Fibroblast of lung (primary cell): Measurements from ENCODE around the gene ACOT7. TPM values are rescaled to one million over a fixed set of nuclear protein-coding genes. Genes with fewer than 3 reads are reported as not detected.

Experiments
- DNase-seq, 2 donors: peaks; one replicate each; pipeline versions ENCODE4 v3.0.0 to v3.0.0-alpha.2; 2010; ENCODE audit warnings: low read depth in 2 of 2
- H2AFZ ChIP-seq: 2 replicates; pipeline ENCODE4 v1.5.1; 2012; ENCODE audit warnings: low read length, control low read depth, inconsistent platforms
- H3K27ac ChIP-seq: 2 replicates; pipeline ENCODE4 v1.5.1; 2011; ENCODE audit warnings: low read length, control low read depth; ENCODE audit not compliant: insufficient read depth
- H3K27me3 ChIP-seq: 2 replicates; pipeline ENCODE4 v1.5.1; 2011; ENCODE audit warnings: mild to moderate bottlenecking, low read length; ENCODE audit not compliant: control insufficient read depth, insufficient read depth
- H3K36me3 ChIP-seq: 2 replicates; pipeline ENCODE4 v1.5.1; 2011; ENCODE audit warnings: low read length; ENCODE audit not compliant: control insufficient read depth, insufficient read depth
- H3K4me1 ChIP-seq: 2 replicates; pipeline ENCODE4 v1.5.1; 2011; ENCODE audit warnings: low read length; ENCODE audit not compliant: control insufficient read depth, insufficient read depth; ENCODE audit errors: extremely low read depth
- H3K4me2 ChIP-seq: 2 replicates; pipeline ENCODE4 v1.5.1; 2011; ENCODE audit warnings: low read length, control low read depth; ENCODE audit not compliant: insufficient read depth; ENCODE audit errors: extremely low read depth
- H3K4me3 ChIP-seq, 4 experiments: fragments of 200-600 bp in 1 of 4; sonication (generic) in 1 of 4; replicated peaks in 1 of 4; 2 replicates each; pipeline ENCODE4 v1.5.1; 2011 to 2016; ENCODE audit warnings: low read length in 4 of 4, low read depth in 3 of 4, mild to moderate bottlenecking in 3 of 4, control low read depth in 2 of 4, inconsistent platforms in 1 of 4, mixed read lengths in 1 of 4; ENCODE audit not compliant: insufficient read depth in 1 of 4; ENCODE audit errors: control extremely low read depth in 1 of 4
- H3K79me2 ChIP-seq: 2 replicates; pipeline ENCODE4 v1.5.1; 2012; ENCODE audit warnings: mild to moderate bottlenecking, low read length, inconsistent platforms; ENCODE audit not compliant: control insufficient read depth, insufficient read depth
- H3K9ac ChIP-seq: 2 replicates; pipeline ENCODE4 v1.5.1; 2011; ENCODE audit warnings: mild to moderate bottlenecking, low read length, control low read depth; ENCODE audit not compliant: insufficient read depth
- H3K9me3 ChIP-seq: 2 replicates; pipeline ENCODE4 v1.5.1; 2012; ENCODE audit warnings: low read depth, low read length; ENCODE audit not compliant: control insufficient read depth, insufficient read depth
- H4K20me1 ChIP-seq: 2 replicates; pipeline ENCODE4 v1.5.1; 2011; ENCODE audit warnings: low read length; ENCODE audit not compliant: control insufficient read depth, insufficient read depth; ENCODE audit errors: extremely low read depth
- CTCF ChIP-seq, 2 donors: IDR thresholded peaks in 1 of 2; conservative IDR thresholded peaks in 1 of 2; 1 replicate in 1 of 2; 2 replicates in 1 of 2; pipeline ENCODE4 v1.5.1; 2011 to 2012; ENCODE audit warnings: low read length in 2 of 2, control low read depth in 1 of 2, inconsistent platforms in 1 of 2, low read depth in 1 of 2, mild to moderate bottlenecking in 1 of 2
- EZH2 ChIP-seq: IDR thresholded peaks from 2 replicates; pipeline ENCODE4 v1.5.1; 2012; ENCODE audit warnings: low read length, control low read depth, mild to moderate bottlenecking; ENCODE audit errors: missing control alignments
- polyA plus RNA-seq, 2 donors: library from polyadenylated mRNA; depleted of rRNA in 1 of 2; stranded (reverse) in 1 of 2; unstranded in 1 of 2; fragments of >200 nt; gene quantifications; 2 replicates each; pipeline ENCODE4 v1.2.1, GENCODE V29; 2011 to 2012; ENCODE audit warnings: missing spikeins in 1 of 2
- total RNA-seq: library from RNA; depleted of rRNA; stranded (reverse); fragments of >200 nt; gene quantifications from 2 replicates; pipeline ENCODE4 v1.2.1, GENCODE V29; 2014

Gene ACOT7
- total and polyA plus RNA-seq, 2 donors (not counting 1 experiment from before 2014, with no cell fraction given) = 50.7 to 58.0 TPM

GRCh38 chr1:6233376-6233775, 160.2 kb downstream of the ACOT7 start:
- H2AFZ ChIP-seq = no peak overlapping the region
- H3K36me3 ChIP-seq = peaks cover 2% of the 10 kb centered on the region
- no peaks in the 10 kb centered on the region for H3K27me3 ChIP-seq
- peaks cover 7% of the 10 kb centered on the region for H3K4me1 ChIP-seq
- no peak overlapping the region for H3K4me2 ChIP-seq
- no peak overlapping the region for H3K9ac ChIP-seq
- H4K20me1 ChIP-seq = no peaks in the 10 kb centered on the region
- TF ChIP-seq EZH2 (no peak), CTCF (conservative IDR thresholded peaks at IDR 0.05 in 1 of 2, IDR thresholded peaks at IDR 0.05 in 1 of 2; ENCODE audit: low read depth in 1 of 2, low read length in 2 of 2) (no peak)
- DNase-seq = no peak
- peaks cover 18% of the 10 kb centered on the region for H3K79me2 ChIP-seq
- no peaks in the 10 kb centered on the region for H3K9me3 ChIP-seq
- no peak overlapping the region for H3K4me3 ChIP-seq
- no peak overlapping the region for H3K27ac ChIP-seq

- no peak for TF ChIP-seq EZH2
- TF ChIP-seq CTCF (conservative IDR thresholded peaks at IDR 0.05 in 1 of 2, IDR thresholded peaks at IDR 0.05 in 1 of 2; ENCODE audit: low read depth in 1 of 2, low read length in 2 of 2) = no peak
- peaks cover 2% of the 10 kb centered on the region for H3K4me1 ChIP-seq
- H3K79me2 ChIP-seq = no peaks in the 10 kb centered on the region
- no peaks in the 10 kb centered on the region for H4K20me1 ChIP-seq
- no peaks in the 10 kb centered on the region for H3K27me3 ChIP-seq
- no peak overlapping the region for H3K9ac ChIP-seq
- H3K27ac ChIP-seq = no peak overlapping the region
- DNase-seq = no peak
- H3K9me3 ChIP-seq = no peaks in the 10 kb centered on the region
- H3K36me3 ChIP-seq = peaks cover 11% of the 10 kb centered on the region
- H2AFZ ChIP-seq = no peak overlapping the region
- H3K4me3 ChIP-seq = no peak overlapping the region
- H3K4me2 ChIP-seq = no peak overlapping the region
Observed at GRCh38 chr1:6225651-6226050, 167.9 kb downstream of the ACOT7 start.

GRCh38 chr1:6224718-6225117, 168.8 kb downstream of the ACOT7 start:
- no peaks in the 10 kb centered on the region for H3K27me3 ChIP-seq
- DNase-seq = no peak
- H3K36me3 ChIP-seq = peaks cover 11% of the 10 kb centered on the region
- peaks cover 2% of the 10 kb centered on the region for H3K4me1 ChIP-seq
- no peak overlapping the region for H3K4me3 ChIP-seq
- H3K4me2 ChIP-seq = no peak overlapping the region
- TF ChIP-seq CTCF (conservative IDR thresholded peaks at IDR 0.05 in 1 of 2, IDR thresholded peaks at IDR 0.05 in 1 of 2; ENCODE audit: low read depth in 1 of 2, low read length in 2 of 2) = no peak
- no peak for TF ChIP-seq EZH2
- no peak overlapping the region for H2AFZ ChIP-seq
- H3K9ac ChIP-seq = no peak overlapping the region
- H3K9me3 ChIP-seq = no peaks in the 10 kb centered on the region
- H3K79me2 ChIP-seq = no peaks in the 10 kb centered on the region
- H4K20me1 ChIP-seq = no peaks in the 10 kb centered on the region
- H3K27ac ChIP-seq = no peak overlapping the region
